SK-N-SH treated with all-trans-retinoic acid at 6 μM for 48 hours (cell line): ENCODE data around the gene GPHN.

Experiments
- OSR1 ChIP-seq: fragments of 250-450 bp; sonication (Bioruptor Pico); IDR thresholded peaks from 2 replicates; pipeline ENCODE4 v1.8.0; 2022; ENCODE audit warnings: moderate library complexity, mild to moderate bottlenecking, inconsistent platforms
- ZC3H10 ChIP-seq: fragments of 250-450 bp; sonication (Bioruptor Pico); IDR thresholded peaks from 2 replicates; pipeline ENCODE4 v1.5.1; 2021; ENCODE audit warnings: mild to moderate bottlenecking, moderate library complexity
- ZFP3 ChIP-seq: fragments of 250-450 bp; sonication (Bioruptor Pico); IDR thresholded peaks from 2 replicates; pipeline ENCODE4 v1.5.0; 2020; ENCODE audit warnings: mild to moderate bottlenecking, moderate library complexity
- ZFP30 ChIP-seq: fragments of 450-650 bp; formaldehyde crosslinking; IDR thresholded peaks from 2 replicates; pipeline ENCODE4 v1.5.0; 2022; ENCODE audit warnings: mild to moderate bottlenecking, moderate library complexity
- ZNF70 ChIP-seq: fragments of 450-650 bp; formaldehyde crosslinking; IDR thresholded peaks from 2 replicates; pipeline ENCODE4 v1.5.0; 2020; ENCODE audit warnings: mild to moderate bottlenecking, moderate library complexity
- ZNF8 ChIP-seq: fragments of 450-650 bp; formaldehyde crosslinking; IDR thresholded peaks from 2 replicates; pipeline ENCODE4 v1.5.0; 2020; ENCODE audit warnings: mild to moderate bottlenecking, moderate library complexity
- TF ChIP-seq, protein P1 (sequence below): fragments of 250-450 bp; sonication (Bioruptor Pico); IDR thresholded peaks from 2 replicates; pipeline ENCODE4 v1.5.1; 2021; ENCODE audit warnings: mild to moderate bottlenecking, moderate library complexity

DNA sequence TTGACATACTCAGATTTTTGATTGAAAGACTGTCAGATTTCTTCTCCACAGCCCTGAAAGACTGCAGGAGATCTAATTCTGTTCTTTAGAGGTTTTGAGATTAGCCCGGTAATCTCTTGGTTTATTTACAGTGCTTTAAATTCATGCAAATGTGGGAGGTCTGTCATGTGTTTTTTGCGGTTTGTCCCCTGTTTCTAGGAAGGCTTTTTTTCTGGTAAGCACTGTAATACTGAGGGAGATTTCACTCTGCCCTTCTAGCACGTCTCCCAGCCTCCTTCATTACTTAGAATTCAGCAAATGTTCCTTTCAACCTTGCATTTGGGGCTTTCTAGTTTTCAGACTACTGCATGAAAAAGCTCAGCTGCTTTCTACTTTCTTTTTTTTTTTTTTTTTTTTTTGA is 31.1 kb downstream of the GPHN start:
- no peak for TF ChIP-seq ZFP3 (CRISPR knock-in tag)
- TF ChIP-seq ZNF8 (CRISPR knock-in tag) = no peak
- TF ChIP-seq ZC3H10 (CRISPR knock-in tag) = no peak
- TF ChIP-seq ZFP30 (CRISPR knock-in tag) = no peak
- TF ChIP-seq OSR1 = no peak
- TF ChIP-seq ZNF70 (CRISPR knock-in tag) = no peak
- TF ChIP-seq, protein P1, sequence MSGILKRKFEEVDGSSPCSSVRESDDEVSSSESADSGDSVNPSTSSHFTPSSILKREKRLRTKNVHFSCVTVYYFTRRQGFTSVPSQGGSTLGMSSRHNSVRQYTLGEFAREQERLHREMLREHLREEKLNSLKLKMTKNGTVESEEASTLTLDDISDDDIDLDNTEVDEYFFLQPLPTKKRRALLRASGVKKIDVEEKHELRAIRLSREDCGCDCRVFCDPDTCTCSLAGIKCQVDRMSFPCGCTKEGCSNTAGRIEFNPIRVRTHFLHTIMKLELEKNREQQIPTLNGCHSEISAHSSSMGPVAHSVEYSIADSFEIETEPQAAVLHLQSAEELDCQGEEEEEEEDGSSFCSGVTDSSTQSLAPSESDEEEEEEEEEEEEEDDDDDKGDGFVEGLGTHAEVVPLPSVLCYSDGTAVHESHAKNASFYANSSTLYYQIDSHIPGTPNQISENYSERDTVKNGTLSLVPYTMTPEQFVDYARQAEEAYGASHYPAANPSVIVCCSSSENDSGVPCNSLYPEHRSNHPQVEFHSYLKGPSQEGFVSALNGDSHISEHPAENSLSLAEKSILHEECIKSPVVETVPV (CRISPR knock-in tag) = no peak
